ENCODE data around the gene WDR90. TPM values are rescaled to one million over a fixed set of nuclear protein-coding genes. Genes with fewer than 3 reads are reported as not detected.

The WDR90 gene
- total and polyA plus RNA-seq, 2 of the 13 experiments (the other 11 are each of a cell fraction or from before 2014, with no cell fraction given): 14.9 to 28.9 TPM

GRCh38 chr16:642189-643049, 6.7 kb upstream of the WDR90 start (continued):
- peak; percentile 9; the same call in 1 of the 2 replicates for TF ChIP-seq ZNF770 (CRISPR knock-in tag; IDR thresholded peaks at IDR 0.05)
- TF ChIP-seq, protein P1, sequence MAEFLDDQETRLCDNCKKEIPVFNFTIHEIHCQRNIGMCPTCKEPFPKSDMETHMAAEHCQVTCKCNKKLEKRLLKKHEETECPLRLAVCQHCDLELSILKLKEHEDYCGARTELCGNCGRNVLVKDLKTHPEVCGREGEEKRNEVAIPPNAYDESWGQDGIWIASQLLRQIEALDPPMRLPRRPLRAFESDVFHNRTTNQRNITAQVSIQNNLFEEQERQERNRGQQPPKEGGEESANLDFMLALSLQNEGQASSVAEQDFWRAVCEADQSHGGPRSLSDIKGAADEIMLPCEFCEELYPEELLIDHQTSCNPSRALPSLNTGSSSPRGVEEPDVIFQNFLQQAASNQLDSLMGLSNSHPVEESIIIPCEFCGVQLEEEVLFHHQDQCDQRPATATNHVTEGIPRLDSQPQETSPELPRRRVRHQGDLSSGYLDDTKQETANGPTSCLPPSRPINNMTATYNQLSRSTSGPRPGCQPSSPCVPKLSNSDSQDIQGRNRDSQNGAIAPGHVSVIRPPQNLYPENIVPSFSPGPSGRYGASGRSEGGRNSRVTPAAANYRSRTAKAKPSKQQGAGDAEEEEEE (CRISPR knock-in tag; IDR thresholded peaks at IDR 0.05; ENCODE audit: borderline replicate concordance): no peak
- no peak for TF ChIP-seq ZNF678 (CRISPR knock-in tag; IDR thresholded peaks at IDR 0.05)
- 0 out of 2 replicates have a peak, but pooled peaks have one; percentile 27 for TF ChIP-seq ZNF235 (CRISPR knock-in tag; IDR thresholded peaks at IDR 0.05; ENCODE audit: borderline replicate concordance)
- no peak for TF ChIP-seq ZNF468 (CRISPR knock-in tag; IDR thresholded peaks at IDR 0.05)
- 0 out of 2 replicates have a peak, but pooled peaks have one; percentile 17 for TF ChIP-seq ZNF331 (CRISPR knock-in tag; IDR thresholded peaks at IDR 0.05)
- no peak for TF ChIP-seq ZNF549 (CRISPR knock-in tag; IDR thresholded peaks at IDR 0.05)
- no peak for TF ChIP-seq ZKSCAN1 (IDR thresholded peaks at IDR 0.05; ENCODE audit: low read length)
- TF ChIP-seq, protein P2, sequence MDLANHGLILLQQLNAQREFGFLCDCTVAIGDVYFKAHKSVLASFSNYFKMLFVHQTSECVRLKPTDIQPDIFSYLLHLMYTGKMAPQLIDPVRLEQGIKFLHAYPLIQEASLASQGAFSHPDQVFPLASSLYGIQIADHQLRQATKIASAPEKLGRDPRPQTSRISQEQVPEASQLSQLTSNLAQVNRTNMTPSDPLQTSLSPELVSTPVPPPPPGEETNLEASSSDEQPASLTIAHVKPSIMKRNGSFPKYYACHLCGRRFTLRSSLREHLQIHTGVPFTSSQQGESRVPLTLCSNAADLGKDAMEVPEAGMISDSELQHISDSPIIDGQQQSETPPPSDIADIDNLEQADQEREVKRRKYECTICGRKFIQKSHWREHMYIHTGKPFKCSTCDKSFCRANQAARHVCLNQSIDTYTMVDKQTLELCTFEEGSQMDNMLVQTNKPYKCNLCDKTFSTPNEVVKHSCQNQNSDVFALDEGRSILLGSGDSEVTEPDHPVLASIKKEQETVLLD (CRISPR knock-in tag; IDR thresholded peaks at IDR 0.05; ENCODE audit: low read depth): peak; percentile 45; the same call in 1 of the 2 replicates
- peak; percentile 13; the same call in 1 of the 2 replicates for TF ChIP-seq BCL6 (CRISPR knock-in tag; IDR thresholded peaks at IDR 0.05)
- peak; percentile 77 for TF ChIP-seq PHF8 (CRISPR knock-in tag; IDR thresholded peaks at IDR 0.05)
- TF ChIP-seq ZNF430 (CRISPR knock-in tag; IDR thresholded peaks at IDR 0.05): no peak
- TF ChIP-seq TOE1 (CRISPR knock-in tag; IDR thresholded peaks at IDR 0.05): no peak
- no peak for TF ChIP-seq REL (CRISPR knock-in tag; conservative IDR thresholded peaks at IDR 0.05)
- TF ChIP-seq SOX6 (IDR thresholded peaks at IDR 0.05): no peak
- TF ChIP-seq SOX6 (CRISPR knock-in tag; IDR thresholded peaks at IDR 0.05): peak; percentile 37; the same call in 1 of the 2 replicates
- TF ChIP-seq, protein P3, sequence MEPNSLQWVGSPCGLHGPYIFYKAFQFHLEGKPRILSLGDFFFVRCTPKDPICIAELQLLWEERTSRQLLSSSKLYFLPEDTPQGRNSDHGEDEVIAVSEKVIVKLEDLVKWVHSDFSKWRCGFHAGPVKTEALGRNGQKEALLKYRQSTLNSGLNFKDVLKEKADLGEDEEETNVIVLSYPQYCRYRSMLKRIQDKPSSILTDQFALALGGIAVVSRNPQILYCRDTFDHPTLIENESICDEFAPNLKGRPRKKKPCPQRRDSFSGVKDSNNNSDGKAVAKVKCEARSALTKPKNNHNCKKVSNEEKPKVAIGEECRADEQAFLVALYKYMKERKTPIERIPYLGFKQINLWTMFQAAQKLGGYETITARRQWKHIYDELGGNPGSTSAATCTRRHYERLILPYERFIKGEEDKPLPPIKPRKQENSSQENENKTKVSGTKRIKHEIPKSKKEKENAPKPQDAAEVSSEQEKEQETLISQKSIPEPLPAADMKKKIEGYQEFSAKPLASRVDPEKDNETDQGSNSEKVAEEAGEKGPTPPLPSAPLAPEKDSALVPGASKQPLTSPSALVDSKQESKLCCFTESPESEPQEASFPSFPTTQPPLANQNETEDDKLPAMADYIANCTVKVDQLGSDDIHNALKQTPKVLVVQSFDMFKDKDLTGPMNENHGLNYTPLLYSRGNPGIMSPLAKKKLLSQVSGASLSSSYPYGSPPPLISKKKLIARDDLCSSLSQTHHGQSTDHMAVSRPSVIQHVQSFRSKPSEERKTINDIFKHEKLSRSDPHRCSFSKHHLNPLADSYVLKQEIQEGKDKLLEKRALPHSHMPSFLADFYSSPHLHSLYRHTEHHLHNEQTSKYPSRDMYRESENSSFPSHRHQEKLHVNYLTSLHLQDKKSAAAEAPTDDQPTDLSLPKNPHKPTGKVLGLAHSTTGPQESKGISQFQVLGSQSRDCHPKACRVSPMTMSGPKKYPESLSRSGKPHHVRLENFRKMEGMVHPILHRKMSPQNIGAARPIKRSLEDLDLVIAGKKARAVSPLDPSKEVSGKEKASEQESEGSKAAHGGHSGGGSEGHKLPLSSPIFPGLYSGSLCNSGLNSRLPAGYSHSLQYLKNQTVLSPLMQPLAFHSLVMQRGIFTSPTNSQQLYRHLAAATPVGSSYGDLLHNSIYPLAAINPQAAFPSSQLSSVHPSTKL (CRISPR knock-in tag; IDR thresholded peaks at IDR 0.05): no peak
- peak; percentile 91 for TF ChIP-seq ARNTL (CRISPR knock-in tag; IDR thresholded peaks at IDR 0.05)
